MV-4-11 (cell line): ENCODE data around the gene ATP13A2.

Experiments
- DNase-seq: peaks from one replicate; lab custom pipeline; 2025; lab: John Stamatoyannopoulos, UW

Gene ATP13A2

GRCh38 chr1:17004466-17005364, 7.0 kb downstream of the ATP13A2 start:
- no peak for DNase-seq

GRCh38 chr1:17002524-17002902, 9.2 kb downstream of the ATP13A2 start:
- DNase-seq = no peak

GRCh38 chr1:17001760-17002523, 9.8 kb downstream of the ATP13A2 start:
- no peak for DNase-seq

GRCh38 chr1:16999863-17000262, 11.9 kb downstream of the ATP13A2 start:
- no peak for DNase-seq

GRCh38 chr1:16998589-16998988, 13.1 kb downstream of the ATP13A2 start:
- DNase-seq = no peak

GRCh38 chr1:16996845-16997244, 14.9 kb downstream of the ATP13A2 start:
- no peak for DNase-seq

- no peak for DNase-seq
These were observed 18.1 kb downstream of the ATP13A2 start for GRCh38 chr1:16993521-16994038.

- no peak for DNase-seq
These were observed 19.1 kb downstream of the ATP13A2 start for GRCh38 chr1:16992675-16993074.

GRCh38 chr1:16992102-16992501, 19.6 kb downstream of the ATP13A2 start:
- DNase-seq = no peak

- DNase-seq = no peak
These were observed 20.2 kb downstream of the ATP13A2 start for GRCh38 chr1:16991571-16991970.

GRCh38 chr1:16989676-16990391, 21.9 kb downstream of the ATP13A2 start:
- DNase-seq = no peak

- no peak for DNase-seq
These were observed 23.5 kb downstream of the ATP13A2 start for GRCh38 chr1:16988210-16988609.

GRCh38 chr1:16986962-16987361, 24.8 kb downstream of the ATP13A2 start:
- DNase-seq = no peak

- DNase-seq = no peak
These were observed 25.2 kb downstream of the ATP13A2 start for GRCh38 chr1:16986560-16986959.

- no peak for DNase-seq
These were observed 25.6 kb downstream of the ATP13A2 start for GRCh38 chr1:16986113-16986512.

GRCh38 chr1:16984717-16985116, 27.0 kb downstream of the ATP13A2 start:
- no peak for DNase-seq

- no peak for DNase-seq
These were observed 28.1 kb downstream of the ATP13A2 start for GRCh38 chr1:16983649-16984048.

GRCh38 chr1:16982902-16983301, 28.8 kb downstream of the ATP13A2 start:
- no peak for DNase-seq

GRCh38 chr1:16981269-16981849, 30.4 kb downstream of the ATP13A2 start:
- no peak for DNase-seq

- DNase-seq = no peak
These were observed 31.1 kb downstream of the ATP13A2 start, which contains the start of gene MFAP2 for GRCh38 chr1:16980473-16981268. Gene MFAP2 (minus strand): TSS chr1:16980620. CDS start chr1:16978273, 2,347 bp downstream.
